Dermis blood vessel endothelial cell (primary cell): ENCODE data around the gene SMYD5. TPM values are rescaled to one million over a fixed set of nuclear protein-coding genes. Genes with fewer than 3 reads are reported as not detected.
A peak's percentile ranks its signal among the peaks of the same experiment; 100 is the strongest.

Experiments used
- DNase-seq: peaks from one replicate; pipeline ENCODE4 v3.0.0; 2010
- total RNA-seq: library from RNA; depleted of rRNA; stranded (reverse); fragments of >200 nt; gene quantifications from 2 replicates; pipeline ENCODE4 v1.2.3, GENCODE V29; 2014

The SMYD5 gene
- total RNA-seq, 1 donor from 2014 or later, result 22.6 TPM

- DNase-seq, result peak; percentile 49
These were observed 30.0 kb downstream of the SMYD5 start for GRCh38 chr2:73243884-73244570.

- DNase-seq, result no peak
These were observed 30.5 kb downstream of the SMYD5 start for GRCh38 chr2:73244580-73244979.

GRCh38 chr2:73246850-73247249 is 32.8 kb downstream of the SMYD5 start:
- DNase-seq, result no peak

GRCh38 chr2:73249636-73250035 is 35.6 kb downstream of the SMYD5 start:
- no peak for DNase-seq

GRCh38 chr2:73250872-73251846 is 37.1 kb downstream of the SMYD5 start:
- DNase-seq, result no peak

- DNase-seq, result no peak
These were observed 38.4 kb downstream of the SMYD5 start for GRCh38 chr2:73252238-73253027.

GRCh38 chr2:73253400-73253799 is 39.4 kb downstream of the SMYD5 start:
- DNase-seq, result no peak

GRCh38 chr2:73253901-73254300 is 39.9 kb downstream of the SMYD5 start:
- DNase-seq, result no peak

- DNase-seq, result no peak
These were observed 40.4 kb downstream of the SMYD5 start for GRCh38 chr2:73254343-73255006.

GRCh38 chr2:73255007-73255644 is 41.1 kb downstream of the SMYD5 start:
- DNase-seq, result no peak

- no peak for DNase-seq
These were observed 42.0 kb downstream of the SMYD5 start for GRCh38 chr2:73255907-73256617.

GRCh38 chr2:73256618-73256922 is 42.5 kb downstream of the SMYD5 start:
- DNase-seq, result no peak

GRCh38 chr2:73257021-73257420 is 43.0 kb downstream of the SMYD5 start:
- DNase-seq, result no peak

GRCh38 chr2:73257425-73258125 is 43.5 kb downstream of the SMYD5 start:
- DNase-seq, result no peak

GRCh38 chr2:73258186-73258912 is 44.3 kb downstream of the SMYD5 start:
- DNase-seq, result no peak

- DNase-seq, result no peak
These were observed 44.8 kb downstream of the SMYD5 start for GRCh38 chr2:73258913-73259215.

GRCh38 chr2:73259276-73259675 is 45.2 kb downstream of the SMYD5 start:
- no peak for DNase-seq

GRCh38 chr2:73259704-73260337 is 45.8 kb downstream of the SMYD5 start:
- no peak for DNase-seq

- DNase-seq, result peak; percentile 84
These were observed 46.4 kb downstream of the SMYD5 start for GRCh38 chr2:73260338-73260984.
